PC-9 (cell line): ENCODE measurements around the gene CCDC9.
"Not testable (repeated sequence)": the region's sequence is repeated elsewhere in the genome, so short reads cannot be mapped to it uniquely, and the experiment has no call there.

Experiments used
- CTCF ChIP-seq: fragments of 200-600 bp; sonication (generic); conservative IDR thresholded peaks from 2 replicates; pipeline ENCODE4 v1.6.1; 2017; ENCODE audit warnings: mixed run types, antibody characterized with exemption, mild to moderate bottlenecking, moderate library complexity
- EZH2 ChIP-seq: fragments of 200-600 bp; sonication (generic); IDR thresholded peaks from 2 replicates; pipeline ENCODE4 v1.8.0; 2017; ENCODE audit warnings: antibody characterized with exemption, low read depth

GRCh38 chr19:47276513-47276912 lies 20.2 kb downstream of the CCDC9 start:
- not testable (repeated sequence) for TF ChIP-seq CTCF, EZH2
